Lower lobe of right lung (tissue), 2 donors: Measurements from ENCODE around the gene STN1. TPM values are rescaled to one million over a fixed set of nuclear protein-coding genes. Genes with fewer than 3 reads are reported as not detected.

Experiments
- ATAC-seq, 2 donors: fragments of 200-7000 bp; cut with Tn5 transposase; one replicate each; pipeline ENCODE4 v1.9.1; 2020 to 2022; ENCODE audit warnings: mild to moderate bottlenecking in 2 of 2, moderate library complexity in 2 of 2
- DNase-seq: peaks from one replicate; pipeline ENCODE4 v3.0.0-alpha.2; 2020
- H3K27ac ChIP-seq: fragments of 200-600 bp; one replicate; pipeline ENCODE4 v1.8.0; 2022
- H3K27me3 ChIP-seq: fragments of 200-600 bp; one replicate; pipeline ENCODE4 v1.8.0; 2022; ENCODE audit warnings: low read depth
- H3K36me3 ChIP-seq: fragments of 200-600 bp; one replicate; pipeline ENCODE4 v1.8.0; 2022; ENCODE audit warnings: mild to moderate bottlenecking
- H3K4me1 ChIP-seq: fragments of 200-600 bp; one replicate; pipeline ENCODE4 v1.8.0; 2022
- H3K4me3 ChIP-seq: fragments of 200-600 bp; one replicate; pipeline ENCODE4 v1.8.0; 2022; ENCODE audit warnings: mild to moderate bottlenecking
- H3K9me3 ChIP-seq: fragments of 200-600 bp; one replicate; pipeline ENCODE4 v1.8.0; 2022
- intact Hi-C: fragments of 100-400 bp; cut with DNase I; formaldehyde crosslinking; loops from one replicate; pipeline ENCODE4 v1.11.0; 2022
- total RNA-seq: library from RNA; stranded (reverse); fragmentation: NEBNext Ultra II Directional; extraction: Animal tissue kit (Norgen Biotek cat#: 25700); gene quantifications from one replicate; pipeline ENCODE4 v1.2.1, GENCODE V29; 2021
- TF ChIP-seq, protein P1 (sequence below): fragments of 200-600 bp; IDR thresholded peaks from one replicate; pipeline ENCODE4 v1.8.0; 2022; ENCODE audit warnings: antibody characterized with exemption, mild to moderate bottlenecking
- donor health status: DM: no; HTN: yes; CAD: no; lungs with severe emphysema.

The STN1 gene
- total RNA-seq, 1 donor from 2014 or later: 37.0 TPM

GRCh38 chr10:103925591-103925990, 7.6 kb upstream of the STN1 start:
- Histone ChIP-seq H3K4me1 (no peaks in the 10 kb centered on the region), H3K27me3 (no peaks in the 10 kb centered on the region), H3K4me3 (no peak overlapping the region), H3K9me3 (no peaks in the 10 kb centered on the region), H3K27ac (no peak overlapping the region), H3K36me3 (no peaks in the 10 kb centered on the region)
- intact Hi-C loops: no loop called here
- TF ChIP-seq, protein P1, sequence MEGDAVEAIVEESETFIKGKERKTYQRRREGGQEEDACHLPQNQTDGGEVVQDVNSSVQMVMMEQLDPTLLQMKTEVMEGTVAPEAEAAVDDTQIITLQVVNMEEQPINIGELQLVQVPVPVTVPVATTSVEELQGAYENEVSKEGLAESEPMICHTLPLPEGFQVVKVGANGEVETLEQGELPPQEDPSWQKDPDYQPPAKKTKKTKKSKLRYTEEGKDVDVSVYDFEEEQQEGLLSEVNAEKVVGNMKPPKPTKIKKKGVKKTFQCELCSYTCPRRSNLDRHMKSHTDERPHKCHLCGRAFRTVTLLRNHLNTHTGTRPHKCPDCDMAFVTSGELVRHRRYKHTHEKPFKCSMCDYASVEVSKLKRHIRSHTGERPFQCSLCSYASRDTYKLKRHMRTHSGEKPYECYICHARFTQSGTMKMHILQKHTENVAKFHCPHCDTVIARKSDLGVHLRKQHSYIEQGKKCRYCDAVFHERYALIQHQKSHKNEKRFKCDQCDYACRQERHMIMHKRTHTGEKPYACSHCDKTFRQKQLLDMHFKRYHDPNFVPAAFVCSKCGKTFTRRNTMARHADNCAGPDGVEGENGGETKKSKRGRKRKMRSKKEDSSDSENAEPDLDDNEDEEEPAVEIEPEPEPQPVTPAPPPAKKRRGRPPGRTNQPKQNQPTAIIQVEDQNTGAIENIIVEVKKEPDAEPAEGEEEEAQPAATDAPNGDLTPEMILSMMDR: no peak
- ATAC-seq: no peak
- no peak for DNase-seq

- H3K4me1 ChIP-seq: peaks cover 6% of the 10 kb centered on the region
- ATAC-seq: no peak
- H3K9me3 ChIP-seq: no peaks in the 10 kb centered on the region
- TF ChIP-seq, protein P1: no peak
- DNase-seq: no peak
- H3K36me3 ChIP-seq: no peaks in the 10 kb centered on the region
- H3K27ac ChIP-seq: no peak overlapping the region
- intact Hi-C loops: no loop called here
- no peak overlapping the region for H3K4me3 ChIP-seq
- H3K27me3 ChIP-seq: no peaks in the 10 kb centered on the region
Observed at GRCh38 chr10:103923502-103923901, 5.5 kb upstream of the STN1 start.

DNA sequence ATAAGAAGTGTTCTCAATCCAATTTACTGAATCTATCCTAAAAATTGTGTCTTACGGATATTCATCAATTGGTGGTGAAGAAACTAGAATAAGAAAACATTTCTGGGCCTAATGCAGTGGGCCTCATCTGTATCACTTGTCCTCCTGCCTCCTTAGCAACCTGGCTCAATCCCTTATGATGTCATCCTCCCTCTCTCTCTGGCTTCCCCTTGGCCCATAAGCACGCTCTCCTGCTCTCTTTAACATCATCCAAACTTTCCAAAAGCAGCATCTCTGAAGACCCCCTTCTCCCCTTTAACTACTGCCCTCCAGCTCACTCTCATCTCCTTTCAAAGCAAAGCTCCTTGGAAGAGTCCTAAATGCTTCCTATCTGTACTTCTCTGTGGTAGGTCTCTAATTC, 4.7 kb upstream of the STN1 start:
- DNase-seq (no peak), ATAC-seq (no peak)
- intact Hi-C loops: no loop called here
- Histone ChIP-seq H3K27me3 (no peaks in the 10 kb centered on the region), H3K36me3 (no peaks in the 10 kb centered on the region), H3K4me3 (no peak overlapping the region), H3K27ac (no peak overlapping the region), H3K4me1 (peaks cover 7% of the 10 kb centered on the region), H3K9me3 (no peaks in the 10 kb centered on the region)
- TF ChIP-seq, protein P1: no peak

DNA sequence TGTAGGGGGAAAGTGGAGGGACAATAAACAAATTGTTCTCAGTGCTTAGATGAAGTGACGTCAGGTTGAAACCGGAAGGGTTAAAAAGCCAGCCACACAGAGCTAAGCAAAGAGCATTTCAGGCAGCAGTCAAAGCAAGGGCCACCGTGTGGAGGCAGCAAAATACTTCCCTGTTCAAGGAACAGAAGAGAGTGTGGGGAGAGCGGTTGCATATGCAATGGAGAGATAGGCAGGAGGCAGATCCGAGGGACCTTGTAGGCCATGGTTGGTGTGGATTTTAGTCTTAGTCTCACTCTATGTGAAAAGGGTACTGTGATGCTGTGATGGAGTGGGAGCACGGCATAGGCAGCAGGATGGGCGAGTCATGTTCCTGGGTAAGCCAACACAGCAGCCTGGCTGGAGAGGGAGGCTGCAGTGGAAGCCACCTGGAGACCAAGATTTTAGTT, 3.8 kb upstream of the STN1 start:
- no peak for ATAC-seq
- Histone ChIP-seq H3K4me3 (no peak overlapping the region), H3K27ac (no peak overlapping the region), H3K36me3 (no peaks in the 10 kb centered on the region), H3K27me3 (no peaks in the 10 kb centered on the region), H3K9me3 (no peaks in the 10 kb centered on the region), H3K4me1 (peaks cover 13% of the 10 kb centered on the region)
- TF ChIP-seq, protein P1: no peak
- intact Hi-C loops: no loop called here
- DNase-seq: no peak

DNA sequence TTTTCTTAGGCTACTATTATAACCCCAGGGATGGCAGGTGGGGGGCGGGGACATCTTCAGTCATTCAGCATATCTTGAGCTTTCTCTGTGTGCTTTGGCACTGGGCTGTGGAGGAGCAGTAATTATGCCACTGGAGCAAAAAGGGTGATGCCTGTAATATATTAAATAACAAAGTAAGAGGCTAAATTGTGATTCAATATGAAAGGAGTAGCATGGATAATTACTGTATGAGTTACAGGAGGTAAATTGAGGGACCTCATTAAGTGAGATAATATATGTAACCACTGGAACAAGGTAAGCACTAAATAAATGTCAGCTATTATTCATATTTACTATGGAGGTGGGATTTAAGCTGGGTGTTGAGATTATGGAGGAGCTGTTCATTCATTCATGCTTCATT, 3.3 kb upstream of the STN1 start:
- DNase-seq (no peak), ATAC-seq (no peak)
- Histone ChIP-seq H3K36me3 (no peaks in the 10 kb centered on the region), H3K27me3 (no peaks in the 10 kb centered on the region), H3K9me3 (no peaks in the 10 kb centered on the region), H3K27ac (no peak overlapping the region), H3K4me3 (no peak overlapping the region), H3K4me1 (peaks cover 18% of the 10 kb centered on the region)
- intact Hi-C loops: no loop called here
- TF ChIP-seq, protein P1: no peak

GRCh38 chr10:103919648-103920025, 1.7 kb upstream of the STN1 start:
- H3K36me3 ChIP-seq: no peaks in the 10 kb centered on the region
- TF ChIP-seq, protein P1: no peak

More at GRCh38 chr10:103919648-103920025, 1.7 kb upstream of the STN1 start:
- peaks cover 34% of the 10 kb centered on the region for H3K4me1 ChIP-seq
- H3K9me3 ChIP-seq: peaks cover 6% of the 10 kb centered on the region
- intact Hi-C loops: no loop called here
- H3K27ac ChIP-seq: no peak overlapping the region
- DNase-seq (no peak), ATAC-seq (no peak)
- H3K27me3 ChIP-seq: no peaks in the 10 kb centered on the region
- H3K4me3 ChIP-seq: no peak overlapping the region
